ENCODE results near the gene DCTPP1.

Gene DCTPP1

GRCh38 chr16:30434852-30435251, 5.0 kb upstream of the DCTPP1 start:
- no peak for TF ChIP-seq CTCF (IDR thresholded peaks at IDR 0.05; ENCODE audit: insufficient read depth, low read length, poor library complexity, severe bottlenecking)
- H3K4me3 ChIP-seq (replicated peaks; ENCODE audit: low read depth, low read length), result no peak overlapping the region
- DNase-seq (ENCODE audit: extremely low read depth, insufficient read length), result no peak
- H3K27me3 ChIP-seq (replicated peaks; ENCODE audit: control insufficient read depth, insufficient read depth, low read length), result no peaks in the 10 kb centered on the region
- no peaks in the 10 kb centered on the region for H3K36me3 ChIP-seq (ENCODE audit: control insufficient read depth, insufficient read depth, low read length)

GRCh38 chr16:30430428-30430970, 669 bp upstream of the DCTPP1 start:
- no peaks in the 10 kb centered on the region for H3K27me3 ChIP-seq (replicated peaks; ENCODE audit: control insufficient read depth, insufficient read depth, low read length)
- H3K36me3 ChIP-seq (ENCODE audit: control insufficient read depth, insufficient read depth, low read length), result peaks cover 2% of the 10 kb centered on the region; the same call in 1 of the 2 replicates
- DNase-seq (ENCODE audit: extremely low read depth, insufficient read length), result no peak
- TF ChIP-seq CTCF (IDR thresholded peaks at IDR 0.05; ENCODE audit: insufficient read depth, low read length, poor library complexity, severe bottlenecking), result no peak
- no peak overlapping the region for H3K4me3 ChIP-seq (replicated peaks; ENCODE audit: low read depth, low read length)

DNA sequence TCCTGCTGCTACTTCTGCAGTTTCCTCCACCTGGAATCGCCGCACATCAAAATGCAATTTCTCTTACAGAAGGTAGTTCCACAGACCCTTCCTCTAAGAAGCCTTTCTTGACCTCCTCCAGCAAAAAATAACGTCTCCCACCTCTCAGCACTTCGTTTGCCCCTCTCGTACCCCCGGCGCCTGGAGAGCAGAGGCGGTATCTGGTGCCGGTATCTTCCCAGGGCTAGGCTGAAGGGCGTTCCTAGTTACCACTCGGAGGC, 482 bp downstream of the DCTPP1 start:
- H3K27me3 ChIP-seq (replicated peaks; ENCODE audit: control insufficient read depth, insufficient read depth, low read length), result no peaks in the 10 kb centered on the region
- peak overlapping the region; percentile 81 for H3K4me3 ChIP-seq (replicated peaks; ENCODE audit: low read depth, low read length)
- no peak for TF ChIP-seq CTCF (IDR thresholded peaks at IDR 0.05; ENCODE audit: insufficient read depth, low read length, poor library complexity, severe bottlenecking)
- H3K36me3 ChIP-seq (ENCODE audit: control insufficient read depth, insufficient read depth, low read length), result peaks cover 5% of the 10 kb centered on the region
- no peak for DNase-seq (ENCODE audit: extremely low read depth, insufficient read length)

GRCh38 chr16:30428055-30428454, 1.8 kb downstream of the DCTPP1 start:
- Histone ChIP-seq H3K4me3 (replicated peaks; ENCODE audit: low read depth, low read length) (no peak overlapping the region), H3K27me3 (replicated peaks; ENCODE audit: control insufficient read depth, insufficient read depth, low read length) (no peaks in the 10 kb centered on the region), H3K36me3 (ENCODE audit: control insufficient read depth, insufficient read depth, low read length) (peaks cover 11% of the 10 kb centered on the region)
- no peak for TF ChIP-seq CTCF (IDR thresholded peaks at IDR 0.05; ENCODE audit: insufficient read depth, low read length, poor library complexity, severe bottlenecking)
- DNase-seq (ENCODE audit: extremely low read depth, insufficient read length), result no peak

DNA sequence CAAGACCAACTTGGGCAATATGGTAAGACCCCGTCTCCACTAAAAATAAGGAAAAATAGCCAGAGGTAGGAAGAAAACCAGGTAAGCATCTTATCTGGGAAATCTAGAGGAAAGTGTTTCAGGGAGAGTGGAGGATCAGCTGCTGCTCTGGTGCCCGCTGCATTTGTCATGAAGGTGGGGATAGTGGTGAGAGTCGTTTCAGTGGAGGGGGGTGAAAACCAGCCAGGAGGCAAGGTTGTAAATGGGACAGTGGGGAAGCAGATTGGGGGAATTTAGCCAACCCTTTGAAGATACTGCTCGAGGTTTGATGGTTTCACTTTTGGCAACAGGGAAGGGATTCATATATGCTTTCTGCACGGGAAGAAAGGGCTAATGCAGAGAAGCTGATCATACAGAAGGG, 8.8 kb downstream of the DCTPP1 start:
- Histone ChIP-seq H3K27me3 (replicated peaks; ENCODE audit: control insufficient read depth, insufficient read depth, low read length) (no peaks in the 10 kb centered on the region), H3K4me3 (replicated peaks; ENCODE audit: low read depth, low read length) (no peak overlapping the region), H3K36me3 (ENCODE audit: control insufficient read depth, insufficient read depth, low read length) (peaks cover 14% of the 10 kb centered on the region)
- TF ChIP-seq CTCF (IDR thresholded peaks at IDR 0.05; ENCODE audit: insufficient read depth, low read length, poor library complexity, severe bottlenecking), result no peak
- no peak for DNase-seq (ENCODE audit: extremely low read depth, insufficient read length)
